GM18858 (cell line): ENCODE data around the gene FN1.
A peak's percentile ranks its signal among the peaks of the same experiment; 100 is the strongest.

Experiments used
- ATAC-seq: cut with Tn5 transposase; IDR thresholded peaks from one replicate; pipeline ENCODE4 v1.9.1; 2021; ENCODE audit not compliant: unreplicated experiment

The FN1 gene

DNA sequence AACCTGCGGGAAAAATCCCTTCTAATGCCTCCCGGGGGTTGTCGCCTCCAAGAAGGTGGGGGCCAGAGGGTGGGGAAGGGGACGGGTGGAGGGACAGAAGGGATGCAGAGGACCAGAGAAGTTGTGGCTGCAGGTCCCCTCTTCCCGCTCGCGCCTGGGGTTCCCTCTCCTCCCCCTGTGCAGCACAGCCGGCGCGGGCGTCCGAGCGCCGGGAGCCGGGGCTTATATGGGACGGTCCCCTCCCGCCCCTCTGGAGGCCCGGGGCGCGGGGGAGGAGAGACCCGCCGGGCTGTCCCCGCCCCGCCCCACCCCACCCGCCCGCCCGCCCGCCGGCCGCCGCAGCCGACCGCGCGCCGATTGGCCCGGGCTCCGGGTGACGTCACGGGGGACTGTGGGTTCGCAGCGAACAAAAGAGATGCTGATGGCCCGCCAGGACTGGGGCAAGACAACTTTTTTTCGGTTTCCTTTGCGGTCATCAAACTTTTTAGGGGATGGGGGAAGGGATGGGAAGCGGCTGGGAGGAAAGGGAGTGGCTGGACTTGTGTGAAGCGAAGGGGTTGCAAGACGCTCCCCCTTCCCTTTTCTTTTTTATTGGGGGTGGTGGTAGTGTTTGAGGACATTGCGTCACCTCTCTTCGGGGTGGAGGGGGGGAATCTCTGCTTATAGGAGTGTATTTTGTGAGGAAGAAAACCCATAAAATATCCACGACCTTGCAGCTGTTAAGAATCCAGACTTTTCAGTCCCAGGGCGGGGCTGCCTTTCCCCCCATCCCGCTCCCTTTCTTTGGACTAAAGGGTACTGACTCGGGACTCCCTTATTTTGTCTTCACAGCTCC, at the start of gene FN1:
FN1 (minus strand) TSS at position 199 of the 835 bp plus-strand sequence. CDS start 266 bp downstream, outside the sequence.
- ATAC-seq = peak; percentile 46

- ATAC-seq = no peak
These were observed 49.2 kb upstream of the FN1 start for GRCh38 chr2:215485032-215485431.

DNA sequence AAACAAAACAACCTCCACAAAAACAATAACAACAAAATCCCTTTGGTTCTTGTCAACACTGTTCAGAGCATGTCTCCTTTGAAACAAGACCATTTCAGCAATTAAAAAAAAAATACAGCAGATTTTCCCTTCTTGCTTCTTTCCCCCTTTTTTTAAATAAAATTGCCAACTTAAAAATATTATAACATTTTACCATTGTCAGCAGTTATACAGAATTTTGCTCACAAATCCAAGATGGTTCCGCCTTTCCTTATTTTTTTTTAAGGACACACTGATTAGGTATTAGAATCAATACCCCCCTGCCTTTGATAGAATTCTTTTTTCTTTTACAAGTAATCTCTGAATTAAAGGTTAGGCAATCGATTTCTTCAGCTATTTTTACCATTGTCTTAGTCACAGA, 48.7 kb upstream of the FN1 start:
- no peak for ATAC-seq

- ATAC-seq = no peak
These were observed 47.6 kb upstream of the FN1 start for GRCh38 chr2:215483431-215483830.

- ATAC-seq = no peak
These were observed 43.8 kb upstream of the FN1 start for GRCh38 chr2:215479536-215480240.

DNA sequence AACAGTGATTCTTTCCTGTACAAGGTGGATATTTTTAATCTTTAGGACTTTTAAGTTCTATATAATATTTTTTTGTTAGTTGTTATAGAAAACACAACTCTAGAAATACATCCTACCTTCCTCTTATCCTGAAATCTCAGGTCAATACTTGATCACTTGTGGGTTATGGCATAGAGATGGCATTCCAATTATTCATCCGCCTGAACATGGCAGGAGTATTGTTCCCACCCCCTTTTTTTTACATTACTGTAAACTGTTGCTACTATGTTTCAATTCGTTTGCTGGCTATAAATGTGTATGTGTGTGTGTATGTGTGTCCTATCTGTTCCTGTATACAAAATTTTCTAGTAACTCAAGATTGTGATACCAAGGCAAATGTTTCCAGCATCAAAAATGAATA, 43.3 kb upstream of the FN1 start:
- no peak for ATAC-seq

GRCh38 chr2:215476424-215476823, 40.6 kb upstream of the FN1 start:
- no peak for ATAC-seq

GRCh38 chr2:215466097-215466909, 30.4 kb upstream of the FN1 start:
- ATAC-seq = no peak

DNA sequence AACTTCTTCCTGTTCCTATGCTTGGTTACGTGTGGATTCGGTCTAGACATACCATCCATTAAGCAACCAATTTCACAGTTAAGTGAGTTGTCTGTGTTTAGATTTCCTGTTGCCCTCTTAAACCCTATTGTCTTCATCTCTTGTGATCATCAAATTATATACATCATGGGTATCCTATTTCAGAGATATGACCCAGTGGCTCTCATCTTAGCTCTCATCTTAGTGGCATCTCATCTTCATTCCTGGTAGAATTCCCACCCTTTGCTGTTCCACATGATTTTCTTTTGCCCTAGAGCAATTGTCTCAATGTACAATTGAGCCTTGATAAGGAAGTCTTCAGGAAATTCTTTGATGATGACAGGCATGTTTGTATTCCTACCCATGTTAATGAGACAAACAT, 29.4 kb upstream of the FN1 start:
- no peak for ATAC-seq

DNA sequence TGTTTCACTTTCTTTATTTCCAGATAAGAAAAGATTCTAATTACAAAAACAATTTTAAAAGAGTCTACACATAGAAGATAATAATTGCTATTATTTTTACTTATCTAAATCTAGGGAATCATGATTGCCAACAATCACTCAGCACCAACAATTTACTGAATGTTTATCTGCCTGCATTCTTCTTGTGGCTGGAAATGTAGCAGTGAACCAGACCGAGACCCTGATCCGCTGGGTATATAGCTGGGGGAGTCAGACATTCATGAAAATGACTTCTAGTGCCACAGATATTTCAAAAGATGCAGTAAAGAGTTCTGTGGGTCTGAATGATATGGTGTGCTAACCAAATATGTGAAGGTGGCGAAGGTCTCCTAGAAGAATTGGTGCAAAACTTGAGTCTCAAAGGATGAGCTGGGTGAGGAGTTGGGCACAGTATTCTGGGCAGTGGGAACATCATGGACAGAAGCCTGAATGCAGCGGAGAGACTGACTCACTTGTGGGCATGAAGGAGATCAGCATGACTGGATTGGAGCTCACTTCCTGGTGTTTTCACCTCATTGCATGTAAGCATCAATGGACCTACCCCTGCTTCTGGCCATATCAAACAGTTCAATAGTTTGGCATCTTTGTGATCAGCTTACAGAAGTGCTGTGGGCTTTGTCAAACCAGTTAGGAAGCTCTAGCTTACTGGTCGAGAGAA, 26.1 kb upstream of the FN1 start:
- no peak for ATAC-seq

GRCh38 chr2:215460682-215461382, 25.0 kb upstream of the FN1 start:
- no peak for ATAC-seq

DNA sequence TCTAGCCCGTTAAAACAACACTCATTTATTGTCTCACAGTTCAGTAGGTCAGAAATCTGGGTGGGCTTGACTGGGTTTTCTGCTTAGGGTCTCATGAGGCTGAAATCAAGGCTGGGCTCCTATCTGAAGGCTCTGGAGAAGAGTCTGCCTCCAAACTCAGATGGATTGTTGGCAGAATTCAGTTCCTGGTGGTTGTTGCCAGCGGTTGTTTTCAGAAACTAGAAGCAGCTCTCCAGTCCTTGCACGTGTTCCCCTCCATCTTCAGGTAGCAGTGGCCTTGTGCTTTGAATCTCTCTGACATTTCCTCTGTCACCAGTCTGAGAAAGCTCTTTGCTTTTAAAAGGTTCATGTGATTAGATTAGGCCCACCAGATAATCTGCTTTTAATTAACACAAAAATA, 20.1 kb upstream of the FN1 start:
- no peak for ATAC-seq

DNA sequence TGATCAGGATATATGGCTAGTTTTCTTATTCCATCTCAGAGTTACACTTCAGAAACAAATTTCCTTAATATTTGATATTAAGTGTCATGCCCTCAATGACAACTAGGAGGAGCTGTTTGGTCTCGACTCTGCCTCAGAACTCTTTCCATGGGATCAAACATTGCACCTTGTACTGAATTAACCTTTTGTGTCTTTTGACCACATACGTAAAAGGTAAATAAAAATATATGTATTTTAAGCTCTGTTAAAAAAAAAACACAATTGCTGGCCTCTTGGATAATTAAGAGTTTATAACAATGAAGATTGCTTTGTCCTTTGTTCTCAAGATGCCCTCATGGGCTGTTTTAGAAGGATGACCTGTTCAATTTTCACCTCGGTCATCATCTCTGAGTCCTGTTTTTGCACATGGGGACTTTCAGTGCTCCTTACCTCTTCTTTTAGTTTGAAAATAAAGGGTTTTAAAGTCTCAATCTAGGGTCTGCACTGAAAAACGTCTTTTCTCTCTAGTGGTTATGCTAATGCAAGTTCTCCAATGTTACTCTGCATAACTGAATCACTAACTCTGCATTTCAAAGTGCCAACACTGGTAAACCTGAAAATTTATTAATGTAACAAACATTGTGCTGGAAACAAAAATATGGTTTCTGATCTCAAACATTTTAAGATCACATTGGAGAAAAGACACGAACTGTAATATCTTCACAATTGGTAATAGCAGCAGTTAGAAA, 18.8 kb upstream of the FN1 start:
- ATAC-seq = peak; percentile 69

DNA sequence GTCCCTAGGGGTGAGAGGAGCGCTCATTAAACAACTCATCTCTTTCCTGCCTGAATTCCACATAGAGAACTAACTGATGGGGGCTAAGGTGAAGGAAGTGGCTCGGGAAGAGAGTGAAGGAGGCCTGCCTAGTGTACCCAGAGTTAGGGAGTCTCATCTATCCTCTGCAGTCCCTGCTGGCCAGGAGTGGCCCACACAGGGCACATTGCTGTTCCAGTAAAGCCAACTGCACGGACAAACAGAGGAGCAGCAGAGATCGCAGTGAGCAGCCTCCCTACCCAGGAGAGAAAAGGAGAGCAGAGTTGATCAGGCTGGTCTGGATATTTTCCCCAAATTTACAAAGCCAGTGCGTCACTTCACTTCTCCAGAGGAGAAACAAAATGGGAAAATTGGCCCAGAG, 16.9 kb upstream of the FN1 start:
- no peak for ATAC-seq

GRCh38 chr2:215451012-215451756, 15.3 kb upstream of the FN1 start:
- ATAC-seq = no peak

GRCh38 chr2:215450188-215451011, 14.5 kb upstream of the FN1 start:
- ATAC-seq = no peak

GRCh38 chr2:215447673-215448081, 11.8 kb upstream of the FN1 start:
- no peak for ATAC-seq

- no peak for ATAC-seq
These were observed 11.2 kb upstream of the FN1 start for GRCh38 chr2:215447056-215447455.
